Loucy (cell line): ENCODE measurements around the gene C1QL2.

Experiments used
- EZH2phosphoT487 ChIP-seq: fragments of 200-600 bp; IDR thresholded peaks from 2 replicates; pipeline ENCODE4 v1.6.1; 2018; ENCODE audit warnings: antibody characterized with exemption, mild to moderate bottlenecking, moderate library complexity, borderline replicate concordance
- TF ChIP-seq, protein P1 (sequence below): fragments of 200-600 bp; sonication (generic); conservative IDR thresholded peaks from 2 replicates; pipeline ENCODE4 v1.5.1; 2014; ENCODE audit warnings: mild to moderate bottlenecking, antibody characterized with exemption, low read length

DNA sequence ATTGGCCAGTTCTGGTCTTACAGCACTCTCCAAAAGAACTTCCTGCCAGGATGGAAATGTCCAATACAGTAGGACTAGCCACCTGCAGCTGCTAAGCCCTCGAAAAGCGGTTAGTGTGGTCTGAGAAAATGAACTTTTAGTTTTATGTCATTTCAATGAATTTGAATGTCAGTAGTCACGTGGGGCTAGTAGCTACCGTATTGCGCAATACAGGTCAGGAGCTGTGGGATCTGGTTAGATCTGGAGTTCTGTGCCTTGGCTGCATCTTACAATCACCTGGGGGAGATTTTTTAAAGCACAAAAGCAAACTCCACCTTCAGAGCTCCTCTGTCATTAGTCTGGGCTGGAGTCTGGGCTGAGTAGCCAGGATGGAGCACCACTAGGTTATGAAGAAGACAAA is 35.9 kb downstream of the C1QL2 start:
- TF ChIP-seq, protein P1, sequence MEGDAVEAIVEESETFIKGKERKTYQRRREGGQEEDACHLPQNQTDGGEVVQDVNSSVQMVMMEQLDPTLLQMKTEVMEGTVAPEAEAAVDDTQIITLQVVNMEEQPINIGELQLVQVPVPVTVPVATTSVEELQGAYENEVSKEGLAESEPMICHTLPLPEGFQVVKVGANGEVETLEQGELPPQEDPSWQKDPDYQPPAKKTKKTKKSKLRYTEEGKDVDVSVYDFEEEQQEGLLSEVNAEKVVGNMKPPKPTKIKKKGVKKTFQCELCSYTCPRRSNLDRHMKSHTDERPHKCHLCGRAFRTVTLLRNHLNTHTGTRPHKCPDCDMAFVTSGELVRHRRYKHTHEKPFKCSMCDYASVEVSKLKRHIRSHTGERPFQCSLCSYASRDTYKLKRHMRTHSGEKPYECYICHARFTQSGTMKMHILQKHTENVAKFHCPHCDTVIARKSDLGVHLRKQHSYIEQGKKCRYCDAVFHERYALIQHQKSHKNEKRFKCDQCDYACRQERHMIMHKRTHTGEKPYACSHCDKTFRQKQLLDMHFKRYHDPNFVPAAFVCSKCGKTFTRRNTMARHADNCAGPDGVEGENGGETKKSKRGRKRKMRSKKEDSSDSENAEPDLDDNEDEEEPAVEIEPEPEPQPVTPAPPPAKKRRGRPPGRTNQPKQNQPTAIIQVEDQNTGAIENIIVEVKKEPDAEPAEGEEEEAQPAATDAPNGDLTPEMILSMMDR, result no peak
- TF ChIP-seq EZH2phosphoT487, result no peak
